ENCODE data around the gene TBX5. TPM values are rescaled to one million over a fixed set of nuclear protein-coding genes. Genes with fewer than 3 reads are reported as not detected.

Gene TBX5
- total and polyA plus RNA-seq, 2 of the 4 experiments (the other 2 are of a cell fraction): 13.3 to 14.7 TPM

GRCh38 chr12:114384739-114385138 is 21.2 kb downstream of the TBX5 start:
- Histone ChIP-seq H3K56ac (ENCODE audit: extremely low read depth, insufficient read depth, low read length) (no peak overlapping the region), H4K5ac (ENCODE audit: low read depth, low read length) (no peak overlapping the region), H2AK9ac (replicated peaks; ENCODE audit: low read depth, low read length, poor library complexity) (no peak overlapping the region), H3K4me1 (ENCODE audit: control insufficient read depth, insufficient read depth, low read length) (no peaks in the 10 kb centered on the region), H4K20me1 (ENCODE audit: insufficient read depth, low read length) (peaks cover 26% of the 10 kb centered on the region), H3K27me3 (ENCODE audit: control insufficient read depth, insufficient read depth, low read length) (no peaks in the 10 kb centered on the region), H3K4me2 (ENCODE audit: low read depth, low read length) (no peak overlapping the region), H3K36me3 (ENCODE audit: control insufficient read depth, insufficient read depth, low read length) (peaks cover 70% of the 10 kb centered on the region), H2BK15ac (ENCODE audit: low read depth, low read length) (no peak overlapping the region), H3K27ac (ENCODE audit: insufficient read depth, low read length) (no peak overlapping the region), H3K18ac (ENCODE audit: low read depth, low read length) (no peak overlapping the region), H3K4me3 (ENCODE audit: insufficient read depth, low read depth, low read length) (no peak overlapping the region), H2BK120ac (ENCODE audit: low read depth, low read length) (no peak overlapping the region), H3K4ac (ENCODE audit: low read depth, low read length) (no peak overlapping the region), H2BK5ac (ENCODE audit: low read depth, low read length, poor library complexity, severe bottlenecking) (no peak overlapping the region), H2AK5ac (ENCODE audit: low read depth, low read length) (no peak overlapping the region), H3K9me3 (ENCODE audit: control insufficient read depth, insufficient read depth, low read length) (no peaks in the 10 kb centered on the region), H3K14ac (replicated peaks; ENCODE audit: low read depth, low read length) (no peak overlapping the region), H4K8ac (ENCODE audit: low read depth in 2 of 2, low read length in 2 of 2) (no peak overlapping the region), H3K23ac (ENCODE audit: low read depth, low read length) (no peak overlapping the region), H2BK20ac (ENCODE audit: low read depth, low read length) (no peak overlapping the region), H4K91ac (ENCODE audit: insufficient read depth, low read depth, low read length) (no peak overlapping the region), H3K9ac (ENCODE audit: low read depth, low read length) (no peak overlapping the region), H2AFZ (replicated peaks; ENCODE audit: low read length, poor library complexity) (no peak overlapping the region), H3K9me1 (ENCODE audit: insufficient read depth, low read length) (peaks cover 14% of the 10 kb centered on the region; the same call in 1 of the 2 replicates), H3K79me1 (ENCODE audit: low read depth in 1 of 2, low read length in 2 of 2) (peaks cover 29 to 78% of the 10 kb centered on the region in 2 experiments)
- ATAC-seq (ENCODE audit: low read depth): no peak
- intact Hi-C loops (cut with micrococcal nuclease) (no loop called here), dilution Hi-C loops (cut with HindIII; ENCODE audit: low sequenced_read_pairs, unreplicated experiment) (no loop called here), in situ Hi-C loops (cut with MboI; ENCODE audit: low sequenced_read_pairs) (no loop called here)
- ChIA-PET POLR2A (ENCODE audit: unreplicated experiment) (no interaction called here), CTCF (no interaction called here)
- TF ChIP-seq SMC3 (IDR thresholded peaks at IDR 0.05; ENCODE audit: low read depth, low read length) (no peak), NFE2L2 (IDR thresholded peaks at IDR 0.05; ENCODE audit: low read depth, low read length) (no peak), MAFK (IDR thresholded peaks at IDR 0.05; ENCODE audit: low read depth, low read length) (no peak), BHLHE40 (IDR thresholded peaks at IDR 0.05; ENCODE audit: low read depth, low read length) (no peak), CEBPB (IDR thresholded peaks at IDR 0.05; ENCODE audit: low read depth, low read length) (no peak), POLR2A (IDR thresholded peaks at IDR 0.05; ENCODE audit: low read depth, low read length) (no peak), ELK1 (IDR thresholded peaks at IDR 0.05; ENCODE audit: borderline replicate concordance, low read depth, low read length) (no peak), RCOR1 (IDR thresholded peaks at IDR 0.05; ENCODE audit: insufficient replicate concordance, low read length) (no peak), MXI1 (IDR thresholded peaks at IDR 0.05; ENCODE audit: borderline replicate concordance, low read depth, low read length) (no peak), RAD21 (IDR thresholded peaks at IDR 0.05; ENCODE audit: low read length) (no peak), CHD1 (IDR thresholded peaks at IDR 0.05; ENCODE audit: low read depth, low read length) (no peak), RFX5 (IDR thresholded peaks at IDR 0.05; ENCODE audit: low read depth, low read length) (no peak), FOS (IDR thresholded peaks at IDR 0.05; ENCODE audit: low read depth, low read length) (no peak)
- TF ChIP-seq, protein P1, sequence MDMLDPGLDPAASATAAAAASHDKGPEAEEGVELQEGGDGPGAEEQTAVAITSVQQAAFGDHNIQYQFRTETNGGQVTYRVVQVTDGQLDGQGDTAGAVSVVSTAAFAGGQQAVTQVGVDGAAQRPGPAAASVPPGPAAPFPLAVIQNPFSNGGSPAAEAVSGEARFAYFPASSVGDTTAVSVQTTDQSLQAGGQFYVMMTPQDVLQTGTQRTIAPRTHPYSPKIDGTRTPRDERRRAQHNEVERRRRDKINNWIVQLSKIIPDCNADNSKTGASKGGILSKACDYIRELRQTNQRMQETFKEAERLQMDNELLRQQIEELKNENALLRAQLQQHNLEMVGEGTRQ (IDR thresholded peaks at IDR 0.05; ENCODE audit: low read depth, low read length): no peak
- TF ChIP-seq, protein P2, sequence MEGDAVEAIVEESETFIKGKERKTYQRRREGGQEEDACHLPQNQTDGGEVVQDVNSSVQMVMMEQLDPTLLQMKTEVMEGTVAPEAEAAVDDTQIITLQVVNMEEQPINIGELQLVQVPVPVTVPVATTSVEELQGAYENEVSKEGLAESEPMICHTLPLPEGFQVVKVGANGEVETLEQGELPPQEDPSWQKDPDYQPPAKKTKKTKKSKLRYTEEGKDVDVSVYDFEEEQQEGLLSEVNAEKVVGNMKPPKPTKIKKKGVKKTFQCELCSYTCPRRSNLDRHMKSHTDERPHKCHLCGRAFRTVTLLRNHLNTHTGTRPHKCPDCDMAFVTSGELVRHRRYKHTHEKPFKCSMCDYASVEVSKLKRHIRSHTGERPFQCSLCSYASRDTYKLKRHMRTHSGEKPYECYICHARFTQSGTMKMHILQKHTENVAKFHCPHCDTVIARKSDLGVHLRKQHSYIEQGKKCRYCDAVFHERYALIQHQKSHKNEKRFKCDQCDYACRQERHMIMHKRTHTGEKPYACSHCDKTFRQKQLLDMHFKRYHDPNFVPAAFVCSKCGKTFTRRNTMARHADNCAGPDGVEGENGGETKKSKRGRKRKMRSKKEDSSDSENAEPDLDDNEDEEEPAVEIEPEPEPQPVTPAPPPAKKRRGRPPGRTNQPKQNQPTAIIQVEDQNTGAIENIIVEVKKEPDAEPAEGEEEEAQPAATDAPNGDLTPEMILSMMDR (conservative IDR thresholded peaks at IDR 0.05; ENCODE audit: low read depth, low read length): no peak
- no TSS peak for BruUV-seq (replicated peaks)
- WGBS, 2 experiments (ENCODE audit: extremely low coverage in 2 of 2, insufficient read length in 1 of 2): 83% methylated on average over 2 of the region's 4 CpGs; no CpG with 5 or more reads in 1 of the 2 experiments
- DNase-seq: no peak
